GM21717 (cell line): ENCODE measurements around the gene ZNF808.
"Not testable (repeated sequence)": the region's sequence is repeated elsewhere in the genome, so short reads cannot be mapped to it uniquely, and the experiment has no call there.

ENCODE experiments used
- ATAC-seq: cut with Tn5 transposase; IDR thresholded peaks from one replicate; pipeline ENCODE4 v1.9.1; 2021; ENCODE audit warnings: mild to moderate bottlenecking, moderate library complexity; ENCODE audit not compliant: unreplicated experiment

The ZNF808 gene

GRCh38 chr19:52527134-52527955, at the start of gene ZNF808:
Gene ZNF808 (plus strand): TSS chr19:52527668. CDS start chr19:52543285, 15,617 bp downstream.
- peak; percentile 84 for ATAC-seq

- ATAC-seq = not testable (repeated sequence)
Measured at GRCh38 chr19:52484111-52484743, 43.2 kb upstream of the ZNF808 start.

GRCh38 chr19:52485064-52485463, 42.4 kb upstream of the ZNF808 start:
- not testable (repeated sequence) for ATAC-seq

- not testable (repeated sequence) for ATAC-seq
Measured at GRCh38 chr19:52485561-52486240, 41.8 kb upstream of the ZNF808 start.

GRCh38 chr19:52492201-52492993, 35.1 kb upstream of the ZNF808 start:
- ATAC-seq = no peak

GRCh38 chr19:52492994-52493470, 34.4 kb upstream of the ZNF808 start:
- no peak for ATAC-seq

GRCh38 chr19:52494518-52494917, 33.0 kb upstream of the ZNF808 start:
- no peak for ATAC-seq

- no peak for ATAC-seq
Measured at GRCh38 chr19:52498571-52498970, 28.9 kb upstream of the ZNF808 start.

GRCh38 chr19:52500474-52500873, 27.0 kb upstream of the ZNF808 start:
- ATAC-seq = not testable (repeated sequence)

GRCh38 chr19:52500991-52501390, 26.5 kb upstream of the ZNF808 start:
- ATAC-seq = not testable (repeated sequence)

- no peak for ATAC-seq
Measured at GRCh38 chr19:52507266-52507665, 20.2 kb upstream of the ZNF808 start.

- no peak for ATAC-seq
Measured at GRCh38 chr19:52516191-52516590, 11.3 kb upstream of the ZNF808 start.

- no peak for ATAC-seq
Measured at GRCh38 chr19:52518646-52519045, 8.8 kb upstream of the ZNF808 start.

GRCh38 chr19:52519175-52519574, 8.3 kb upstream of the ZNF808 start:
- not testable (repeated sequence) for ATAC-seq

GRCh38 chr19:52520013-52520412, 7.5 kb upstream of the ZNF808 start:
- ATAC-seq = no peak

- ATAC-seq = no peak
Measured at GRCh38 chr19:52522551-52522950, 4.9 kb upstream of the ZNF808 start.

GRCh38 chr19:52524086-52524485, 3.4 kb upstream of the ZNF808 start:
- ATAC-seq = no peak

GRCh38 chr19:52527956-52528351, 486 bp downstream of the ZNF808 start:
- peak; percentile 10 for ATAC-seq

GRCh38 chr19:52532480-52532879, 5.0 kb downstream of the ZNF808 start:
- no peak for ATAC-seq

- no peak for ATAC-seq
Measured at GRCh38 chr19:52533901-52534300, 6.4 kb downstream of the ZNF808 start.

- not testable (repeated sequence) for ATAC-seq
Measured at GRCh38 chr19:52535385-52535770, 7.9 kb downstream of the ZNF808 start.
